ENCODE measurements around the gene KLHDC9. TPM values are rescaled to one million over a fixed set of nuclear protein-coding genes. Genes with fewer than 3 reads are reported as not detected.
A peak's percentile ranks its signal among the peaks of the same experiment; 100 is the strongest.

KLHDC9 gene
- total RNA-seq, 1 donor from 2014 or later = 3.2 TPM

GRCh38 chr1:161128591-161129420, 30.6 kb downstream of the KLHDC9 start:
- no peak overlapping the region for H3K27ac ChIP-seq
- no peak overlapping the region for H3K4me3 ChIP-seq
- H3K9me3 ChIP-seq = no peaks in the 10 kb centered on the region
- TF ChIP-seq CTCF (IDR thresholded peaks at IDR 0.05) = no peak
- H3K36me3 ChIP-seq = peaks cover 55% of the 10 kb centered on the region
- intact Hi-C loops (cut with DNase I) = no loop called here
- DNase-seq = no peak
- H3K4me1 ChIP-seq = peaks cover 50% of the 10 kb centered on the region
- H3K27me3 ChIP-seq = no peaks in the 10 kb centered on the region
- ATAC-seq = no peak

GRCh38 chr1:161130266-161130665, 32.1 kb downstream of the KLHDC9 start:
- peaks cover 61% of the 10 kb centered on the region for H3K4me1 ChIP-seq
- TF ChIP-seq CTCF (IDR thresholded peaks at IDR 0.05) = no peak
- no peak for ATAC-seq
- H3K27me3 ChIP-seq = no peaks in the 10 kb centered on the region
- H3K27ac ChIP-seq = no peak overlapping the region
- peaks cover 40% of the 10 kb centered on the region for H3K36me3 ChIP-seq
- intact Hi-C loops (cut with DNase I) = no loop called here
- H3K4me3 ChIP-seq = no peak overlapping the region
- H3K9me3 ChIP-seq = no peaks in the 10 kb centered on the region
- no peak for DNase-seq

GRCh38 chr1:161131523-161132409, 33.6 kb downstream of the KLHDC9 start:
- H3K27ac ChIP-seq = peak overlapping the region; percentile 96
- peaks cover 27% of the 10 kb centered on the region for H3K36me3 ChIP-seq
- intact Hi-C loops (cut with DNase I) = no loop called here
- H3K4me1 ChIP-seq = peaks cover 59% of the 10 kb centered on the region
- H3K4me3 ChIP-seq = peak overlapping the region; percentile 69
- no peaks in the 10 kb centered on the region for H3K9me3 ChIP-seq
- no peak for TF ChIP-seq CTCF (IDR thresholded peaks at IDR 0.05)
- ATAC-seq (peak; percentile 2), DNase-seq (no peak)
- H3K27me3 ChIP-seq = no peaks in the 10 kb centered on the region

GRCh38 chr1:161132410-161133219, 34.5 kb downstream of the KLHDC9 start, which contains the start of gene DEDD:
DEDD (minus strand) TSS chr1:161132667; CDS start chr1:161124462, 8,205 bp downstream.
- intact Hi-C loops (cut with DNase I) = no loop called here
- H3K27ac ChIP-seq = peak within 1 kb of the TSS; percentile 96
- H3K27me3 ChIP-seq = no peaks in the 10 kb centered on the region
- DNase-seq (peak; percentile 96), ATAC-seq (peak; percentile 95)
- H3K4me3 ChIP-seq = peak within 1 kb of the TSS; percentile 69
- peaks cover 19% of the 10 kb centered on the region for H3K36me3 ChIP-seq
- H3K4me1 ChIP-seq = peaks cover 55% of the 10 kb centered on the region
- no peak for TF ChIP-seq CTCF (IDR thresholded peaks at IDR 0.05)
- H3K9me3 ChIP-seq = no peaks in the 10 kb centered on the region

GRCh38 chr1:161133220-161133740, 35.1 kb downstream of the KLHDC9 start:
- Histone ChIP-seq H3K4me1 (peaks cover 53% of the 10 kb centered on the region), H3K4me3 (peak overlapping the region; percentile 69), H3K36me3 (peaks cover 12% of the 10 kb centered on the region), H3K27me3 (no peaks in the 10 kb centered on the region), H3K9me3 (no peaks in the 10 kb centered on the region), H3K27ac (peak overlapping the region; percentile 96)
- TF ChIP-seq CTCF (IDR thresholded peaks at IDR 0.05) = no peak
- DNase-seq (no peak), ATAC-seq (no peak)
- intact Hi-C loops (cut with DNase I) = no loop called here

Data from upper lobe of right lung (tissue), 1 donor.